MG63 (cell line): ENCODE results near the gene CDC42EP3. TPM values are rescaled to one million over a fixed set of nuclear protein-coding genes. Genes with fewer than 3 reads are reported as not detected.

Source experiments
- DNase-seq: peaks from one replicate; pipeline ENCODE4 v3.0.0-alpha.2; 2020
- H3K27me3 ChIP-seq: fragments of 250-450 bp; sonication (Bioruptor Pico); 2 replicates; pipeline ENCODE4 v1.5.1; 2020; ENCODE audit warnings: mild to moderate bottlenecking, moderate library complexity
- H3K36me3 ChIP-seq: fragments of 250-450 bp; sonication (Bioruptor Pico); 2 replicates; pipeline ENCODE4 v1.5.1; 2020; ENCODE audit warnings: mild to moderate bottlenecking, moderate library complexity
- H3K4me3 ChIP-seq: fragments of 250-450 bp; sonication (Bioruptor Pico); 2 replicates; pipeline ENCODE4 v1.5.1; 2020; ENCODE audit warnings: mild to moderate bottlenecking, moderate library complexity
- H3K9me3 ChIP-seq: fragments of 250-450 bp; sonication (Bioruptor Pico); 2 replicates; pipeline ENCODE4 v1.5.1; 2020; ENCODE audit warnings: mild to moderate bottlenecking, moderate library complexity
- total RNA-seq: library from RNA; depleted of rRNA; stranded (reverse); fragments of >200 nt; shearing (Covaris generic); gene quantifications from 2 replicates; pipeline ENCODE4 v1.2.3, GENCODE V29; 2014; ENCODE audit warnings: low replicate concordance

Gene CDC42EP3
- total RNA-seq, 1 experiment from 2014 or later, result 32.4 TPM

GRCh38 chr2:37633845-37634244 lies 37.6 kb downstream of the CDC42EP3 start:
- Histone ChIP-seq H3K36me3 (no peaks in the 10 kb centered on the region), H3K4me3 (no peak overlapping the region), H3K9me3 (no peaks in the 10 kb centered on the region), H3K27me3 (no peaks in the 10 kb centered on the region)
- no peak for DNase-seq

GRCh38 chr2:37633234-37633633 lies 38.2 kb downstream of the CDC42EP3 start:
- DNase-seq, result no peak
- no peaks in the 10 kb centered on the region for H3K36me3 ChIP-seq
- no peak overlapping the region for H3K4me3 ChIP-seq
- no peaks in the 10 kb centered on the region for H3K27me3 ChIP-seq
- no peaks in the 10 kb centered on the region for H3K9me3 ChIP-seq

GRCh38 chr2:37632310-37632709 lies 39.1 kb downstream of the CDC42EP3 start:
- Histone ChIP-seq H3K4me3 (no peak overlapping the region), H3K27me3 (no peaks in the 10 kb centered on the region), H3K36me3 (no peaks in the 10 kb centered on the region), H3K9me3 (no peaks in the 10 kb centered on the region)
- no peak for DNase-seq

- H3K4me3 ChIP-seq, result no peak overlapping the region
- no peaks in the 10 kb centered on the region for H3K27me3 ChIP-seq
- DNase-seq, result no peak
- no peaks in the 10 kb centered on the region for H3K9me3 ChIP-seq
- H3K36me3 ChIP-seq, result no peaks in the 10 kb centered on the region
Observed at GRCh38 chr2:37631698-37632097, 39.7 kb downstream of the CDC42EP3 start.

- H3K4me3 ChIP-seq, result no peak overlapping the region
Observed at GRCh38 chr2:37631292-37631691, 40.1 kb downstream of the CDC42EP3 start.

GRCh38 chr2:37630776-37631175 lies 40.7 kb downstream of the CDC42EP3 start:
- DNase-seq, result no peak
- Histone ChIP-seq H3K9me3 (no peaks in the 10 kb centered on the region), H3K4me3 (no peak overlapping the region), H3K27me3 (no peaks in the 10 kb centered on the region), H3K36me3 (no peaks in the 10 kb centered on the region)

More at GRCh38 chr2:37631292-37631691, 40.1 kb downstream of the CDC42EP3 start:
- no peaks in the 10 kb centered on the region for H3K36me3 ChIP-seq
- no peaks in the 10 kb centered on the region for H3K9me3 ChIP-seq
- DNase-seq, result no peak
- no peaks in the 10 kb centered on the region for H3K27me3 ChIP-seq

GRCh38 chr2:37630301-37630700 lies 41.1 kb downstream of the CDC42EP3 start:
- H3K36me3 ChIP-seq, result no peaks in the 10 kb centered on the region
- H3K27me3 ChIP-seq, result no peaks in the 10 kb centered on the region
- no peaks in the 10 kb centered on the region for H3K9me3 ChIP-seq
- H3K4me3 ChIP-seq, result no peak overlapping the region
- no peak for DNase-seq

- Histone ChIP-seq H3K36me3 (no peaks in the 10 kb centered on the region), H3K27me3 (no peaks in the 10 kb centered on the region), H3K9me3 (no peaks in the 10 kb centered on the region), H3K4me3 (no peak overlapping the region)
- DNase-seq, result peak; percentile 31
Observed at GRCh38 chr2:37629529-37629928, 41.9 kb downstream of the CDC42EP3 start.

- no peaks in the 10 kb centered on the region for H3K27me3 ChIP-seq
- no peak for DNase-seq
Observed at GRCh38 chr2:37627710-37628109, 43.7 kb downstream of the CDC42EP3 start.

GRCh38 chr2:37625796-37626571 lies 45.5 kb downstream of the CDC42EP3 start:
- Histone ChIP-seq H3K27me3 (no peaks in the 10 kb centered on the region), H3K9me3 (no peaks in the 10 kb centered on the region), H3K36me3 (no peaks in the 10 kb centered on the region), H3K4me3 (no peak overlapping the region)
- no peak for DNase-seq

More at GRCh38 chr2:37627710-37628109, 43.7 kb downstream of the CDC42EP3 start:
- H3K4me3 ChIP-seq, result no peak overlapping the region
- no peaks in the 10 kb centered on the region for H3K9me3 ChIP-seq
- H3K36me3 ChIP-seq, result no peaks in the 10 kb centered on the region

GRCh38 chr2:37625156-37625555 lies 46.3 kb downstream of the CDC42EP3 start:
- no peaks in the 10 kb centered on the region for H3K36me3 ChIP-seq
- peak; percentile 61 for DNase-seq

GRCh38 chr2:37623971-37624900 lies 47.2 kb downstream of the CDC42EP3 start:
- no peaks in the 10 kb centered on the region for H3K9me3 ChIP-seq
- DNase-seq, result peak; percentile 49
- H3K4me3 ChIP-seq, result no peak overlapping the region
- no peaks in the 10 kb centered on the region for H3K36me3 ChIP-seq
- no peaks in the 10 kb centered on the region for H3K27me3 ChIP-seq

More at GRCh38 chr2:37625156-37625555, 46.3 kb downstream of the CDC42EP3 start:
- Histone ChIP-seq H3K4me3 (no peak overlapping the region), H3K27me3 (no peaks in the 10 kb centered on the region), H3K9me3 (no peaks in the 10 kb centered on the region)

GRCh38 chr2:37623406-37623805 lies 48.0 kb downstream of the CDC42EP3 start:
- Histone ChIP-seq H3K9me3 (no peaks in the 10 kb centered on the region), H3K4me3 (no peak overlapping the region), H3K27me3 (no peaks in the 10 kb centered on the region), H3K36me3 (no peaks in the 10 kb centered on the region)
- DNase-seq, result no peak

GRCh38 chr2:37622450-37623100 lies 48.9 kb downstream of the CDC42EP3 start:
- no peak for DNase-seq
- H3K4me3 ChIP-seq, result no peak overlapping the region
- H3K27me3 ChIP-seq, result no peaks in the 10 kb centered on the region
- no peaks in the 10 kb centered on the region for H3K9me3 ChIP-seq
- no peaks in the 10 kb centered on the region for H3K36me3 ChIP-seq

- H3K4me3 ChIP-seq, result no peak overlapping the region
- no peaks in the 10 kb centered on the region for H3K36me3 ChIP-seq
- DNase-seq, result no peak
- H3K9me3 ChIP-seq, result no peaks in the 10 kb centered on the region
- H3K27me3 ChIP-seq, result no peaks in the 10 kb centered on the region
Observed at GRCh38 chr2:37621199-37621598, 50.2 kb downstream of the CDC42EP3 start.

- no peaks in the 10 kb centered on the region for H3K36me3 ChIP-seq
- no peak overlapping the region for H3K4me3 ChIP-seq
- no peaks in the 10 kb centered on the region for H3K27me3 ChIP-seq
- no peak for DNase-seq
- no peaks in the 10 kb centered on the region for H3K9me3 ChIP-seq
Observed at GRCh38 chr2:37619959-37620300, 51.5 kb downstream of the CDC42EP3 start.
